ENCODE measurements around the gene DRP2. TPM values are rescaled to one million over a fixed set of nuclear protein-coding genes. Genes with fewer than 3 reads are reported as not detected.
A peak's percentile ranks its signal among the peaks of the same experiment; 100 is the strongest.

The DRP2 gene
- total and polyA plus RNA-seq, 2 of the 4 experiments (the other 2 are of a cell fraction), result 7.0 to 7.9 TPM

- Histone ChIP-seq H3K4me3 (ENCODE audit: insufficient read depth, low read depth, low read length) (no peak overlapping the region), H3K14ac (replicated peaks; ENCODE audit: low read depth, low read length) (peak overlapping the region; percentile 80), H2AFZ (replicated peaks; ENCODE audit: low read length, poor library complexity) (peak overlapping the region; percentile 26), H3K18ac (ENCODE audit: low read depth, low read length) (peak overlapping the region; percentile 80; the same call in 1 of the 2 replicates), H4K5ac (ENCODE audit: low read depth, low read length) (peak overlapping the region; percentile 82; the same call in 1 of the 2 replicates), H2BK15ac (ENCODE audit: low read depth, low read length) (peak overlapping the region; percentile 79; the same call in 1 of the 3 replicates), H4K20me1 (ENCODE audit: insufficient read depth, low read length) (no peaks in the 10 kb centered on the region), H3K4me2 (ENCODE audit: low read depth, low read length) (no peak overlapping the region), H3K4me1 (ENCODE audit: control insufficient read depth, insufficient read depth, low read length) (peaks cover 15% of the 10 kb centered on the region), H3K23ac (ENCODE audit: low read depth, low read length) (0 out of 2 replicates have a peak overlapping the region, but pooled peaks have one; percentile 33), H3K4ac (ENCODE audit: low read depth, low read length) (peak overlapping the region; percentile 80), H4K91ac (ENCODE audit: insufficient read depth, low read depth, low read length) (peak overlapping the region; percentile 74), H2AK5ac (ENCODE audit: low read depth, low read length) (peak overlapping the region; percentile 96), H3K9me3 (ENCODE audit: control insufficient read depth, insufficient read depth, low read length) (no peaks in the 10 kb centered on the region), H2BK5ac (ENCODE audit: low read depth, low read length, poor library complexity, severe bottlenecking) (peak overlapping the region; percentile 60), H4K8ac (ENCODE audit: low read depth in 2 of 2, low read length in 2 of 2) (peak overlapping the region; percentile 66 to 74; a peak in 3 of 4 replicates), H3K36me3 (ENCODE audit: control insufficient read depth, insufficient read depth, low read length) (no peaks in the 10 kb centered on the region), H3K56ac (ENCODE audit: extremely low read depth, insufficient read depth, low read length) (no peak overlapping the region; the same call in 1 of the 2 replicates), H3K79me1 (ENCODE audit: low read depth in 1 of 2, low read length in 2 of 2) (peaks cover 0 to 11% of the 10 kb centered on the region in 2 experiments; a peak in 1 of 4 replicates), H3K27ac (ENCODE audit: insufficient read depth, low read length) (no peak overlapping the region), H2BK20ac (ENCODE audit: low read depth, low read length) (peak overlapping the region; percentile 91), H3K9ac (ENCODE audit: low read depth, low read length) (no peak overlapping the region), H2AK9ac (replicated peaks; ENCODE audit: low read depth, low read length, poor library complexity) (peak overlapping the region; percentile 63), H3K9me1 (ENCODE audit: insufficient read depth, low read length) (peaks cover 10% of the 10 kb centered on the region), H2BK120ac (ENCODE audit: low read depth, low read length) (peak overlapping the region; percentile 90), H3K27me3 (ENCODE audit: control insufficient read depth, insufficient read depth, low read length) (peaks cover 2% of the 10 kb centered on the region; the same call in 1 of the 2 replicates)
- DNase-seq, result peak; percentile 38
- TF ChIP-seq MXI1 (IDR thresholded peaks at IDR 0.05; ENCODE audit: borderline replicate concordance, low read depth, low read length) (no peak), FOS (IDR thresholded peaks at IDR 0.05; ENCODE audit: low read depth, low read length) (no peak), MAFK (IDR thresholded peaks at IDR 0.05; ENCODE audit: low read depth, low read length) (no peak), NFE2L2 (IDR thresholded peaks at IDR 0.05; ENCODE audit: low read depth, low read length) (peak; percentile 67; the same call in 1 of the 2 replicates)
- intact Hi-C loops (cut with micrococcal nuclease), result no loop called here
- CTCF ChIA-PET, result no interaction called here
- in situ Hi-C loops (cut with MboI; ENCODE audit: low sequenced_read_pairs), result no loop called here
- no TSS peak for BruUV-seq (replicated peaks)
- ATAC-seq (ENCODE audit: low read depth), result no peak
- dilution Hi-C loops (cut with HindIII; ENCODE audit: low sequenced_read_pairs, unreplicated experiment), result no loop called here
- WGBS, 2 experiments (ENCODE audit: extremely low coverage in 2 of 2, insufficient read length in 1 of 2), result no CpG with 5 or more reads among the region's 5 CpGs
- POLR2A ChIA-PET (ENCODE audit: unreplicated experiment), result no interaction called here
Observed at GRCh38 chrX:101232316-101232715, 12.7 kb downstream of the DRP2 start.

Measured in IMR-90 (cell line).